NOMO-1 treated with DMSO at 0.1 percent for 48 hours (cell line): Measurements from ENCODE around the gene DLEC1.
"Not testable (repeated sequence)": the region's sequence is repeated elsewhere in the genome, so short reads cannot be mapped to it uniquely, and the experiment has no call there.

ENCODE experiments used
- DNase-seq: peaks from one replicate; lab custom pipeline; 2025; ENCODE audit not compliant: unreplicated experiment; lab: John Stamatoyannopoulos, UW

Gene DLEC1

DNA sequence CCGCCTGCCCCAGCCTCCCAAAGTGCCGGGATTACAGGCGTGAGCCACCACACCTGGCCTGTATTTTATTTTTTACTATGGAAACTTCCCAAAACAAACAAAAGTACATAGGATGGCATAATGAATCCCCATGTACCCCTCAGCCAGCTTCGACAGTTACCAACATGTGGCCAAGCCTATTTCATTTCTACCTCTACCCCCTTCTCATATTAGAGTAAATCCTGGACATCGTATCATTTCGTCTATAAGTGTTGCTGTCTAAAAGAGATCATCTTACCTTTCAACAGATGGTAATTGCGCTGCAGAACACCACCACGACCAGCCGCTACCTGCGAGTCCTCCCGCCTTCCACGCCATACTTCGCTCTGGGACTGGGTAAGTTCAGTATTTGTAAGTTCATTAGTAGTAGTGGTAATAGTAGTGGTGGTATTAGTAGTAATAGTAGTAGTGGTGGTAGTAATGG lies 44.9 kb downstream of the DLEC1 start:
- no peak for DNase-seq

DNA sequence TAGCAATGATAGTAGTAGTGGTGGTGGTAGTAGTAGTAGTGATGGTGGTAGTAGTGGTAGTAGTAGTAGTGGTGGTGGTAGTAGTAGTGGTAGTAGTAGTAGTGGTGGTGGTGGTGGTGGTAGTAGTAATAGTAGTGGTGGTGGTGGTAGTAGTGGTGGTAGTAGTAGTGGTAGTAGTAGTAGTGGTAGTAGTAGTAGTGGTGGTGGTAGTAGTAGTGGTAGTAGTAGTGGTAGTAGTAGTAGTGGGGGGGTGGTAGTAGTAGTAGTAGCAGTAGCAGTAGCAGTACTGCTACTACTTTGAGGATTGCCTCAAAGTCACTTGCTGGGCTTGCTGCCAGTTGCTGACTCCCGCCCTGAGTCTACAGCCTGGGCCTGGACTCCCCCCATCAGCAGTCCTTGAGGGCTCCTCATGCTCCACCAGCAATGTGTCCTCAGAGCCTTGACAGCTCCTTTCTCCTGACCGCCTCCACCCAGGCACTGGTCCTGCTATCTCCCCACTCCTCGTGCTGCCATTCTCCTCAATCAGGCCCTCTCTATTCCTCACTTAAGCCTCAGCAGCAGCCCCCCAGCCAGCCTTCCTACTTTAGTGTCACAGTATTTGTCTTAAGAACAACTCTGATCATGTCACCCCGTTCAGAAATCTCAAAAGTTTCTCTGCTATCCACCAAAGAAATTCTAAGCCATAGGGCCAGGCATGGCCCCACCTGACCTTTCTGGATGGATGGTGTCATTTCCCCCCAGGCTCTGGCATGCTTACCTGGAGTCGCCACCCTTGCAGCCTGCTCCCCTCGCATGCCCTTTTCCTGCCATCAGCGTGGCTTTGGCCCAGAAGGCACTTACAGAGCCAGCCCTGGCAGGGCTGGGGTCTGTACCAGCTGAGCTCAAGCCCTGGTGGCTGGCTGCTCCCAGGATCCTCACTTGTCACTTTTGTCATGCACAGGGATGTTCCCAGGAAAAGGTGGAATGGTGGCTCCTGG lies 45.6 kb downstream of the DLEC1 start:
- no peak for DNase-seq

DNA sequence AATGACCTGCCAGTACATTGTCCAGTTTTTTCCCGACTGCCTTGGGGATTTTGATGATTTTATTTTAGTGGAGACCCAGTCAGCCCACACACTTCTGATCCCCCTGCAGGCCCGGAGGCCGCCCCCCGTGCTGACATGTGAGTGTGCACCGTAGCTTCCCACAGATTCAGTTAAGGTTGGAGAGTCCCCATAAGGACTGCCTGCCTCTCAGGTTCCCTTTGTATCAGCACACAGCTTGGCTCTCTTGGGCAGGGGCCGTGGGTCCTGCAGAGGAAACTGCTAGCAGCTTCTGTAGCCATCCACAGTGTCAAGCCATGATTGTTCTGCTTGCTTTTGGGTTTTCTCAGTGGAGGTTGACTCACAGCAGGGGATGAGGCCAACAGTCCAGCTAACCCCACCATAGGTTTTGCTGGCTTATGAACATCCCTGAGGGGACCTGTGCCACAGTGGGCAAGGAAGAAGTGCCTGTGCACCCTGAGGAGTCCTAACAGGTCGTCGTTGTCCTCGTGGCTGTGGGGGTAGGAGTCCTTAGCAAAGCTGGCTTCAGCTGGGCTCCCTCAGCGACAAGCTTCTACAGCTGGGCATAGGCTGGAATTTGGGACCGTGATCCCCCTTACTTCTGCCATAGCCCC lies 46.4 kb downstream of the DLEC1 start:
- no peak for DNase-seq

DNA sequence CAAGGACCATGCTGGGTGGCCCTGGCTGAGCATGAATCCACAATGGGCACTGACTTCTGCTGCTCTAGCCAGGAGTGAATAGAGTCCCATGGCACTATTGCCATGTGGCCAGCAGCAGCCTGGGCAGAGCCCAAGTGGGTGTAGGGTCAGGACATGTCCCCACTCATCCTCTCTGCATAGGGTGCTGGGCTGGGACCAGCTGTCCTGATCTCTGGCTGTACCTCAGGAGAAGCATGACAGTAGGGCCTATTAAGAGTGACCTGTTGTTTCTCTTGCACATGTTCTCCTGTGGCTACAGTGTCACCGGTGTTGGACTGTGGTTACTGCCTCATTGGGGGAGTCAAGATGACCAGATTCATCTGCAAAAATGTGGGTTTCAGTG lies 46.9 kb downstream of the DLEC1 start:
- no peak for DNase-seq

DNA sequence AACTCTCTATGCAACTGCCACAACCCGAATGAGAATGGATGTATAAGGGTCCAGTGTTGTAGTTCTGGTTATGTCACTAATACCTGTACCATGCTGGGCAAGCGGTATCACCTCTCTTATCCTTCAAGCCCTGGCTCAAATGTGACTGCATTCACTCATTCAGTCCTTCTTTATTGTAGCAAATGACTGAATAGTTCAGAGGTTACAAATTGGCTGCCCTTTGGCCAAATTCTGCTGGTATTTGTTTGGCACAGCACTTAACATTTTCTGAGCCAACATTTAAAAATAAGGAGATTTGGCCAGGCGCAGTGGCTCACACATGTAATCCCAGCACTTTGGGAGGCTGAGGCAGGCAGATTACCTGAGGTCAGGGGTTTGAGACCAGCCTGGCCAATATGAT lies 47.5 kb downstream of the DLEC1 start:
- DNase-seq: no peak

DNA sequence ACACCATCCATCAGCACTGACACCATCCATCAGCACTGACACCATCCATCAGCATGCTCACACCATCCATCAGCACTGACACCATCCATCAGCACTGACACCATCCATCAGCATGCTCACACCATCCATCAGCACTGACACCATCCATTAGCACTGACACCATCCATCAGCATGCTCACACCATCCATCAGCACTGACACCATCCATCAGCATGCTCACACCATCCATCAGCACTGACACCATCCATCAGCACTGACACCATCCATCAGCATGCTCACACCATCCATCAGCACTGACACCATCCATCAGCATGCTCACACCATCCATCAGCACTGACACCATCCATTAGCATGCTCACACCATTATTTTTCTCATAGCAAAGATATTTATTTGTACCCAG lies 48.3 kb downstream of the DLEC1 start:
- DNase-seq: not testable (repeated sequence)

DNA sequence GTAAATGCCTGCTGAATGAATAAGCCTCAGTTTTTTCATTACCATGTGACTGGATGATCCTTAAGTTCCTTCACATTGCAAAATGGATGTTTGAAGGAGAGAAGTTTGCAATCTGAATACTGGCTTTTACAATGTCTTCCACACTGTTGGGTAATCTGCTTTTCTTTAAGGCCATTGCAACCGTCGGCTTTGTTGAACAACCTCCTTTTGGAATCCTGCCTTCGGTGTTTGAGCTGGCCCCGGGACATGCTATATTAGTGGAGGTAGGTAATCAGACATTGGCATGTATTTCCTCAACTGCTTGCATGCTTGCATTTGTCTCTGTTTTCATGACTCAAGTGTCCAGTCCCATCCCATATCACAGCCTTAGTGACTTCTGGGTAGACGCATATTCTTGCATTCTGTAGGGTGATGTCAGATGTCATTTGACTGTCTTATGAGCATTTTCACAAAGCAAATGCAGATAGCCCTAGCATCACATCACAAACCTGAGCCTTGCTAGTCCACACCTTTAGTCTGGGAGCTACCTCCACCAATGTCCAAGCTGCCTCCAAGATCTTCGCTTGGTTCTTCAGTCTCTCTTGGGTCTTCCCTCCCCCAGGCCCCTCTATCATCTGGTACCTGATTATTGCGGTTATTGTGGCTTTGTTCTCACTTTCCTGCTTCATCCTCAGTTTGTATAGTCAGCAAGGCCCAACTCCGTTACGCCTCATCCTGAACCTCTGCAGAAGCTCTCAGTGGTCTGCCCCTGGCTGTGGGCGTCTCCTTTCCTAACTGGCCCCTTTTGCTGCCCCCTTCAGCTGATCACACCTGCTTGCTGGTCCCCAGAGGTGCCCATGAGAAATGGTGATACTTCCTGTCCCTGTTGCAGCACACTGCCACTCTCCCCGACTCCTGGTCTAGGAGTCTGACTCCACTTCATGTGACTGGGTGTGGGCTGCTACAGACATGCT lies 49.4 kb downstream of the DLEC1 start:
- no peak for DNase-seq

DNA sequence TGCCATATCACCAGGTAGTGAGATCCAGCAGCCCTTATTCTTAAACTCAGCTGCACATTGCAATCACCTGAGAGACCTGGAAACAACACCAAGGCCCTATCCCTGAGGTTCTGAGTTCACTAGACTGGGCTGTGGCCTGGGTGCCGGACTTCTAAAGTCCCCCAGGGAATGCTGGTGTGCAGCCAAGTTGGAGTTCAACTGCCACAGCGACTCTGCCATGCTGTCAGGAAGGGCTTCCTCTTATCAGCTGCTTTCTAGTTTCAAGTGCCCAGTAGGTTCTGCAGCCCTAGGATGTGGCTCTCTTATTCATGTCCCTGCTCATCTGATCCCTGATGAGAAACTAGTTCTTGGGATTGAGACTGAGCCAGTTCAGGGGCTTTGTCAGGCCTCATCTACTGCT lies 50.2 kb downstream of the DLEC1 start:
- DNase-seq: no peak

DNA sequence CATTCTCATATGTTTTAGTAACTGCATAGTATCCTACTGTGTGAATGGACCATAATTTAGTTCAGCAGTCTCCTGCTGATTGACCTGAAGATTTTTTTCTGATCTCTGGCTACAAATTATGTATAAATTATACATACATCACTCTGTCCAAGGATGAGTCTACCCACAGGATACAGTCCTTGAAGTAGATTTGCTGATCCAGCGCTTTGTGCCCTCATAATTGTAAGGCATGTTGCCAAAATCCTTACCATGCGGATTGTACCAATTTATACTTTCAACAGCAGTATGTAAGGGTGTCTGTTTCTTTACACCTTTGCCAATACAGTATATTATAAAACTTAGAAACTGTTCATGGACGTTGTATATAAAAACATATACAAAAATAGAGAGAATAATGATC lies 51.4 kb downstream of the DLEC1 start:
- DNase-seq: no peak

DNA sequence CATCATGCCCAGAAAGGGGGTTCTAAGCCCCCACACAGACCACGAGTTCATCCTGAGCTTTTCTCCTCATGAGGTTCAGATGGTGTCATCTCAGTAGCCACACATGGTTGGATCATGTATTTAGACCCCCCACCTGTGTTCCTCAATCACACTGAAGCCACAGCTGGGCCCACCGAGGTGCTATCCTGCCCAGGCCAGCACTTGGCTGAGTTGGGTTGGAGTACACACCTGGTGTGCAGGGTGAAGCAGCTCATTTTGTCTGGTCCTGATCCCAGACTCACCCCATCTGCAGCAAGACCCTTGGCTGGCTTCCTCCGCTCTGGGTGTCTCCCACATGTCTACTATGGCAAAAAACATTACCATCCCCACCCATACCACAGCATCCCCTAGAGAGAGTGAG lies 56.0 kb downstream of the DLEC1 start:
- no peak for DNase-seq

DNA sequence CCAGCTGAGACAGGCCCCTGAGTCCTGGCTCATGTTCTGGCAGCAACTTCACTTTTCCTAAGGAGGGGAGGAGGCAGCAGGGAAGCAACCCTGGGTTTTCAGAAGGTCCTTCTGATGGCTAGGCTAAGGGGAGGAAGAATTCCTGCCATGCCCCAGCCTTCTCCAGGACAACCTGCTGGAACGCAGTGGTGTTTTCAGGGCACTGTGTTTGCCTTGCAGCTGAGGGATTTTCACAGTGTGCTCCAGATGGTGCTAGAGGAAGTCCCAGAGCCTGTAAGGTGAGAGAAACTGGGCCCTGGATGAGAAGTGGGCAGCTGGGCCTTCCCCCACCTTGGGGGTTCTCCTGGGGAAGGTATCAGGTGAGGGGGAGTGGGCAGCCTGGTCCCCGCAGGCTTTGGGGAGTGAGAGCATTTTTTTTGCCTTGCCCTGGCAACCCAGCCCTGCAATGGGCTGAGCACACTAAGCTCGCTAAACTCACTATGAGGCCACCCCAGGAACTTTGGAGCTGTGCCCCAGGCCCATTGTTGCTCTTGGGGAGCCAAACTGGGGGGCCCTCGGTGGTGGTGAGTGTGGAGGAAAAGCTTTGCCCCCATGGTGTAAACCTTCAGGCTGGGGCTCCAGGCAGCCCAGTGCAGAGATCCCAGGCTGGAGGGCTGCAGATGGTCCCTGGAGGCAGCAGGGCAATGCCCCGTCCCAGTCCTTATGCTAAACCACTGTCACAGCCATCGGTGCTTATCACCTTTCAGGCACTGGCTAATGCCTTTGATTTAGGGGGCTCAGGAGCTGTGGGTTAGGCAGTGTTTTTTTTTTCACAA lies 56.9 kb downstream of the DLEC1 start:
- no peak for DNase-seq

DNA sequence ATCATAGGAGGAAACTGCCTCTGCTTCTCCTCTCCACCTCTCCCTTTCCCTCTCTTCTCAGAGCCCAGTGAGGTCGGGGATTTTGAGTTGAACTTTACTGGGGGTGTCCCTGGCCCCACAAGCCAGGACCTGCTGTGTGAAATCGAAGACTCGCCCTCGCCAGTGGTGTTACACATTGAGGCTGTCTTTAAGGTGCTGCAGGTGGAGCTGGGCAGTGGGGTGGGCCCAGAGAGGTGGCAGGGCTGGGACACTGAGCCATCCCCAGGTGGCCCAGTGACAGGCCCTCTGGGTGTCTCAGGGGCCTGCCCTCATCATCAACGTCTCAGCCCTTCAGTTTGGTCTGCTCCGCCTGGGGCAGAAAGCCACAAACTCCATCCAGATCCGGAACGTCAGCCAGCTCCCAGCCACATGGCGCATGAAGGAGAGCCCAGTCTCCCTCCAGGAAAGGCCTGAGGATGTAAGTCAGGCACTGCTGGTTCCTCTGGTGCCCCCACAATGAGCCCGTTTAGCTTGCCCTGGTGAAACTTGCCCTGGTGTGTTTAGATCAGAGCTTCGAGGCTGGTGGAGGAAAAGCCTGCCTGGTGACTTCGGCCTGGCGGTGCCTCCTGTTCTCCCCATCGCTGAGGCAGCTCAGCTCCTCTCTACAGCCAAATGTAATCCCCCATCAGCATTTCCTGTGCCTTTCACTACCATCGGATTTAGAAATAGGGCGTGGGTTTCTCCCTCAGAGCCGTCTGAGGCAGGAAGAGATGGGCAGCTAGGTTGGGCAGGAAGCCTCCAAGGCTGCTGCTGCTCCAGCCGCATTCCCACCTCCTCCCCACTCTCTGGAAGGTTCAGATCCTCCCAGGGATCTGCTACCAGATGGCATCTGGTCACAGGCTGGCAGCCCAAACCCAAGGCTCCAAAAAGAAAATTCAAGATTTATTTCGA lies 58.7 kb downstream of the DLEC1 start:
- DNase-seq: no peak

DNA sequence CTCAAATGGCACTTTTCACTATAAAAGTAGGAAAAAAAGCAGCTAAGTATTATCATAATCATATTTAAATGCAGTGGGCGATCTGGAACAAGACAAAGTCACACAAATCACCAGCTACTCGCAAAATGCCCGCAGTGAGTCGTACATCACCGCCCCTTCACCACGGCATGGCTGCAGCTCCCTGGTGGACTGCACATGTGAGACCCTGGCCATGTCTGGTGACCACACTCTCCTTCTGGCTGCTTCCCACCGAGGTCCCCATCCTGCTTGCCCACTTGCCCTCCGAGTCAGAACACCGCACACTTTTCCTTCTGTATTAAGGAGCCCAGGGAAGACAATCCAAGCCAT lies 59.3 kb downstream of the DLEC1 start:
- no peak for DNase-seq

DNA sequence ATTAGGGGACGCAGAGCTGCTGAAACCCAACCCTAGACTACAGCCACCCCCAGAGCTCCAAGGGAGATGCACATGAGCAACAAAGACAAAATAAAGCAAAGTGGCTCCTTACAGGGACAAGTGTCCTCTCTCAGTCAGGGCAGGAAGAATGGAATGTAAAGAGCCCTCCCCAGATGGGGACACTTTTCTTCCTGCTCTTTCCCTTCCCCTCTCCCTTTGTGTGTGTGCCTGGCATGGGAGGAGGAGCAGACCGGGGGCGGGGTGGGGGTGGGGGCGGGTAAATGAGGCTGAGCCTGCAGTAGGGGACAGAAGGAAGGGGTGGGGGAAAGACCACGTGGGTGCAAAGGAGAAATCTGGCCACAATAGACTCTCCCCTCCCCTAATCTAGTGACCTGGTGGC lies 60.5 kb downstream of the DLEC1 start:
- no peak for DNase-seq

DNA sequence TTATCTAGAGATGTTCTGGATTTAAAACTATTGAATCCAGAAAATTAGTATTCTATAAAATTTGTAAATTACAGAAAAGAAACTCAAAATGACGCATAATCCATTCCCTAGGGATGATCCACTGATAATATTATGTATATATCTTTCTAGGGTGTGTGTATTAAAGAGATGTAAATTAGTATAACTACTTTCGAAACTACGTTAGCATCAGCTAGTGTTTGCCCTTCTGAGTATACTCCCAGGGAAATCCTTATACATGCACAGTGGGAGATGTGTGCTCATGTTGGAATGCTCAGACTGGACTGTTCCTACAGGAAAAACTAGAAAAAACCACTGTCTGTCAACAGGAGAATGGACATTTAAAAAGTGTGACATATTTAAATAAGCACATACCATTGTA lies 61.5 kb downstream of the DLEC1 start:
- DNase-seq: no peak

DNA sequence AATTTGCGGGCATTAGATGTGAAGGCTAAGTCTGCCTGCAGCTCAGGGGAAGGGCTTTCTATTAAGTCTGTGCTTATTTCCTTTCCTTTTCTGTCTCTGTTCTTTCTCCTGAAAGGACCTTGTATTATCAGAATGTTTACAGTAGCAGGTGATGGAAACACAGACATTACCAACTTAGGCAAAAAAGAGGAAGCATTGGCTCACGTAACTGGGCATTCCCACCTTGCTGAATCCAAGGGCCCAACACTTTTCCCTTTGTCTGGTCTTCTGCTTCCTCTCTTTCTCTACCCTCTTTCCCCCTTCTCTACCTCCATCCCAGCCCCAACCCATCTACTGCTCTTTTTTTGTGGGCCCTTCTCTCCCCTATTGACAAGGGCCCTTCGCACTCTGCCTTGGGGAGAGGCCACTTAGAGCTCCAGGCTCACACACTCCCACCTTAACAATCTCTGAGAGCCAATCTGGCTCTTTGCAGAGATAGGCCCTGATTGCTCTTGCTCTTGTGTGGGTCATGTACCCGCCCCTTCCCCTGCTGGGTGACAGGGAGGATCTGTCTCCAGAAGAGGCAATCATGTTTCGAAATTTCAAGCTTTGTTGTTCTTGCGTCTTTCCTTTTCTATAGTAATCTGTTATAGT lies 62.9 kb downstream of the DLEC1 start:
- DNase-seq: no peak

DNA sequence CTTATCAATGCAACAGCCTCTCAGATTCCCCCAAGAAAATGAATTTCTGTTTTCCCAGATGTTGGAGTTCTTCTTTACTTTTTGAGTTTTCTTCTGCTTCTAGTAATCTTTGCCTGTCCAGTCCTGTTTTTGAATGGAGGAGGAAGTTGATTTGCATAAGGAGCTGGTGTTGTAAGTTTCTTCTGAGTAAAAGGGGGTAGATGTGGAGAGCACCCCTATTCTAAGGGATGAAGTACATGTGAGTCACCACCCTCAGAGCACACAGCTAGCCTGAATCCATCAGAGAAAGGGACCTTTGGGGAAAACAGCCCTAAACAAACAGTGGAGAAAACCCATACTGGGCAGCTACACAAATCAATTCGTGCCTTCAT lies 63.4 kb downstream of the DLEC1 start:
- DNase-seq: peak; percentile 39

DNA sequence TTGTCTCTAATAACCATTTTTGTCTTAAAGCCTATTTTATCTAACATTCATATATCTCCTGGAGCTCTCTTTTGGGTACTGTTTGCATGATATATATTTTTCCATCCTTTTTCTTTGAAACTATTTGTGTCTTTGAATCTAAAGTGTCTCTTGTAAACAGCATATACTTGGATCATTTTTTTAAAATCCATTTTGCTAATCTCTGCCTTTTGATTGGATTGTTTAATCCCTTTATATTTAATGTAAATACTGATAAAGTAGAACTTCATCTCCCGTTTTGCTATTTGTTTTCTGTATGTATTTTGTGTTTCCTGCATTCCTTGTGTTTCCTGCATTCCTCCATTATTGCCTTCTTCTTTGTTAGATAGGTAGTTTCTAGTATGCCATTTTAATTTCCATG lies 66.5 kb downstream of the DLEC1 start:
- DNase-seq: no peak
